ENCODE measurements around the gene SHC3. TPM values are rescaled to one million over a fixed set of nuclear protein-coding genes. Genes with fewer than 3 reads are reported as not detected.

Gene SHC3
- polyA plus RNA-seq, 1 donor from 2014 or later: 22.9 TPM

- Histone ChIP-seq H3K9me2 (ENCODE audit: insufficient read depth, low read length) (no peaks in the 10 kb centered on the region), H3K9me3 (ENCODE audit: low read length) (no peaks in the 10 kb centered on the region), H3K9ac (ENCODE audit: low read length) (no peak overlapping the region), H2AFZ (ENCODE audit: low read depth, low read length) (no peak overlapping the region), H3F3A (ENCODE audit: insufficient read depth, low read length, poor library complexity, severe bottlenecking) (no peaks in the 10 kb centered on the region), H3K4me3 (ENCODE audit: low read length) (no peak overlapping the region), H4K20me1 (ENCODE audit: insufficient read depth) (no peaks in the 10 kb centered on the region), H3K79me2 (replicated peaks; ENCODE audit: insufficient read depth, low read length) (no peaks in the 10 kb centered on the region), H3K27me3 (ENCODE audit: insufficient read depth, low read depth, low read length) (no peaks in the 10 kb centered on the region), H3K4me2 (ENCODE audit: low read length) (no peak overlapping the region), H3K27ac (ENCODE audit: low read length) (no peak overlapping the region), H3K36me3 (ENCODE audit: insufficient read depth, low read length) (no peaks in the 10 kb centered on the region)
- no peak for TF ChIP-seq SMC3 (conservative IDR thresholded peaks at IDR 0.05; ENCODE audit: poor library complexity)
- no peak for TF ChIP-seq EP300 (conservative IDR thresholded peaks at IDR 0.05; ENCODE audit: poor library complexity, severe bottlenecking)
- no peak for TF ChIP-seq REST (IDR thresholded peaks at IDR 0.05; ENCODE audit: borderline replicate concordance)
- no peak for TF ChIP-seq CTCF (IDR thresholded peaks at IDR 0.05; ENCODE audit: poor library complexity, severe bottlenecking)
- no peak for TF ChIP-seq RAD21 (conservative IDR thresholded peaks at IDR 0.05)
- no peak for TF ChIP-seq EZH2 (IDR thresholded peaks at IDR 0.05; ENCODE audit: borderline replicate concordance, insufficient read depth, low read length, poor library complexity, severe bottlenecking)
- no peak for TF ChIP-seq TAF1 (IDR thresholded peaks at IDR 0.05; ENCODE audit: low read depth)
- TF ChIP-seq MXI1 (conservative IDR thresholded peaks at IDR 0.05; ENCODE audit: poor library complexity, severe bottlenecking): no peak
- no peak for TF ChIP-seq POLR2AphosphoS5 (IDR thresholded peaks at IDR 0.05)
These were observed 140.1 kb downstream of the SHC3 start for GRCh38 chr9:89038382-89039103.

- Histone ChIP-seq H3K9me2 (ENCODE audit: insufficient read depth, low read length) (no peaks in the 10 kb centered on the region), H3K79me2 (replicated peaks; ENCODE audit: insufficient read depth, low read length) (no peaks in the 10 kb centered on the region), H3K36me3 (ENCODE audit: insufficient read depth, low read length) (no peaks in the 10 kb centered on the region), H4K20me1 (ENCODE audit: insufficient read depth) (no peaks in the 10 kb centered on the region), H3K27ac (ENCODE audit: low read length) (no peak overlapping the region), H3F3A (ENCODE audit: insufficient read depth, low read length, poor library complexity, severe bottlenecking) (no peaks in the 10 kb centered on the region), H3K4me3 (ENCODE audit: low read length) (no peak overlapping the region), H2AFZ (ENCODE audit: low read depth, low read length) (no peak overlapping the region), H3K9me3 (ENCODE audit: low read length) (no peaks in the 10 kb centered on the region), H3K9ac (ENCODE audit: low read length) (no peak overlapping the region), H3K27me3 (ENCODE audit: insufficient read depth, low read depth, low read length) (no peaks in the 10 kb centered on the region), H3K4me2 (ENCODE audit: low read length) (no peak overlapping the region)
- TF ChIP-seq MXI1 (conservative IDR thresholded peaks at IDR 0.05; ENCODE audit: poor library complexity, severe bottlenecking) (no peak), REST (IDR thresholded peaks at IDR 0.05; ENCODE audit: borderline replicate concordance) (no peak), POLR2AphosphoS5 (IDR thresholded peaks at IDR 0.05) (no peak), TAF1 (IDR thresholded peaks at IDR 0.05; ENCODE audit: low read depth) (no peak), RAD21 (conservative IDR thresholded peaks at IDR 0.05) (no peak), SMC3 (conservative IDR thresholded peaks at IDR 0.05; ENCODE audit: poor library complexity) (no peak), EP300 (conservative IDR thresholded peaks at IDR 0.05; ENCODE audit: poor library complexity, severe bottlenecking) (no peak), EZH2 (IDR thresholded peaks at IDR 0.05; ENCODE audit: borderline replicate concordance, insufficient read depth, low read length, poor library complexity, severe bottlenecking) (no peak), CTCF (IDR thresholded peaks at IDR 0.05; ENCODE audit: poor library complexity, severe bottlenecking) (no peak)
These were observed 140.7 kb downstream of the SHC3 start for GRCh38 chr9:89037891-89038290.

Data from neural cell (in vitro differentiated cells).